HepG2 (cell line): Measurements from ENCODE around the gene SLC39A1. TPM values are rescaled to one million over a fixed set of nuclear protein-coding genes. Genes with fewer than 3 reads are reported as not detected.

Source experiments
- CEBPG ChIP-seq: IDR thresholded peaks from 2 replicates; pipeline ENCODE4 v1.6.1; 2016
- GFI1 ChIP-seq: sonication (generic); formaldehyde crosslinking; IDR thresholded peaks from 2 replicates; pipeline ENCODE4 v1.5.0; 2020; ENCODE audit warnings: missing genetic modification reagents, mild to moderate bottlenecking, borderline replicate concordance
- HNRNPLL ChIP-seq: fragments of 200-400 bp; formaldehyde crosslinking; IDR thresholded peaks from 2 replicates; pipeline ENCODE4 v1.6.1; 2017; ENCODE audit warnings: mild to moderate bottlenecking, low read depth, low read length; ENCODE audit not compliant: poor library complexity, severe bottlenecking
- MAF1 ChIP-seq: sonication (generic); formaldehyde crosslinking; IDR thresholded peaks from 2 replicates; pipeline ENCODE4 v1.5.0; 2020; ENCODE audit warnings: missing genetic modification reagents, borderline replicate concordance
- MYC ChIP-seq: sonication (generic); formaldehyde crosslinking; IDR thresholded peaks from 2 replicates; pipeline ENCODE4 v1.9.0; 2021; ENCODE audit warnings: missing genetic modification reagents, borderline replicate concordance
- NFE2 ChIP-seq: sonication (generic); formaldehyde crosslinking; IDR thresholded peaks from 2 replicates; pipeline ENCODE4 v1.4.0; 2020; ENCODE audit warnings: missing genetic modification reagents
- REXO4 ChIP-seq: sonication (generic); formaldehyde crosslinking; IDR thresholded peaks from 2 replicates; pipeline ENCODE4 v1.8.0; 2022; ENCODE audit warnings: missing genetic modification reagents, mild to moderate bottlenecking, borderline replicate concordance
- SIX1 ChIP-seq: sonication (generic); formaldehyde crosslinking; IDR thresholded peaks from 2 replicates; pipeline ENCODE4 v1.4.0; 2020; ENCODE audit warnings: missing genetic modification reagents, borderline replicate concordance
- SKI ChIP-seq: fragments of 450-650 bp; IDR thresholded peaks from one replicate; pipeline ENCODE4 v1.6.1; 2018; ENCODE audit warnings: mild to moderate bottlenecking; ENCODE audit not compliant: partially characterized antibody
- ZBED4 ChIP-seq: sonication (generic); formaldehyde crosslinking; IDR thresholded peaks from 2 replicates; pipeline ENCODE4 v1.4.0; 2020; ENCODE audit warnings: missing genetic modification reagents, borderline replicate concordance
- ZBTB8A ChIP-seq: sonication (generic); formaldehyde crosslinking; IDR thresholded peaks from 2 replicates; pipeline ENCODE4 v1.4.0; 2020; ENCODE audit warnings: mild to moderate bottlenecking, low read depth, missing genetic modification reagents, borderline replicate concordance
- ZNF160 ChIP-seq: sonication (generic); formaldehyde crosslinking; IDR thresholded peaks from 2 replicates; pipeline ENCODE4 v1.8.0; 2022; ENCODE audit warnings: mild to moderate bottlenecking, inconsistent platforms, missing genetic modification reagents
- ZNF30 ChIP-seq: sonication (generic); formaldehyde crosslinking; IDR thresholded peaks from 2 replicates; pipeline ENCODE4 v1.5.0; 2020; ENCODE audit warnings: mild to moderate bottlenecking, missing genetic modification reagents
- ZNF543 ChIP-seq: sonication (generic); formaldehyde crosslinking; IDR thresholded peaks from 2 replicates; pipeline ENCODE4 v1.4.0; 2020; ENCODE audit warnings: mild to moderate bottlenecking, missing genetic modification reagents
- ZNF557 ChIP-seq: sonication (generic); formaldehyde crosslinking; IDR thresholded peaks from 2 replicates; pipeline ENCODE4 v1.4.0; 2020; ENCODE audit warnings: missing genetic modification reagents
- ZNF614 ChIP-seq: IDR thresholded peaks from 2 replicates; pipeline ENCODE4 v1.6.1; 2018; ENCODE audit warnings: missing biosample characterization, missing genetic modification reagents, inconsistent platforms, borderline replicate concordance
- ZNF660 ChIP-seq: sonication (generic); formaldehyde crosslinking; IDR thresholded peaks from 2 replicates; pipeline ENCODE4 v1.5.1; 2020; ENCODE audit warnings: mild to moderate bottlenecking, low read depth, missing genetic modification reagents, borderline replicate concordance
- polyA plus RNA-seq, 8 experiments: library from polyadenylated mRNA; depleted of rRNA in 3 of 8; stranded (reverse) in 7 of 8; unstranded in 1 of 8; fragments of >200 nt; fragmentation: Illumina TruSeq in 4 of 8; extraction: Trizol in 4 of 8; gene quantifications; 2 replicates each; pipeline versions ENCODE4 v1.2.1 to v1.2.3, GENCODE V29; 2011 to 2016; ENCODE audit warnings: low read depth in 4 of 8, missing spikeins in 1 of 8, mixed read lengths in 1 of 8; ENCODE audit not compliant: insufficient read depth in 1 of 8
- total RNA-seq, 5 experiments: library from RNA; depleted of rRNA; stranded (reverse); fragments of >200 nt; fragmentation: Illumina TruSeq; extraction: Trizol; gene quantifications; 2 replicates each; pipeline ENCODE4 v1.2.3, GENCODE V29; 2016; ENCODE audit warnings: low read depth in 1 of 5
- TF ChIP-seq, protein P1 (sequence below): IDR thresholded peaks from 2 replicates; pipeline ENCODE4 v1.6.1; 2016; ENCODE audit warnings: mild to moderate bottlenecking
- TF ChIP-seq, protein P2 (sequence below): IDR thresholded peaks from 2 replicates; pipeline ENCODE4 v1.4.0; 2020; ENCODE audit warnings: mild to moderate bottlenecking, missing genetic modification reagents

The SLC39A1 gene
- total and polyA plus RNA-seq, 2 of the 13 experiments (the other 11 are each of a cell fraction or from before 2014, with no cell fraction given), result 71.2 to 78.4 TPM

DNA sequence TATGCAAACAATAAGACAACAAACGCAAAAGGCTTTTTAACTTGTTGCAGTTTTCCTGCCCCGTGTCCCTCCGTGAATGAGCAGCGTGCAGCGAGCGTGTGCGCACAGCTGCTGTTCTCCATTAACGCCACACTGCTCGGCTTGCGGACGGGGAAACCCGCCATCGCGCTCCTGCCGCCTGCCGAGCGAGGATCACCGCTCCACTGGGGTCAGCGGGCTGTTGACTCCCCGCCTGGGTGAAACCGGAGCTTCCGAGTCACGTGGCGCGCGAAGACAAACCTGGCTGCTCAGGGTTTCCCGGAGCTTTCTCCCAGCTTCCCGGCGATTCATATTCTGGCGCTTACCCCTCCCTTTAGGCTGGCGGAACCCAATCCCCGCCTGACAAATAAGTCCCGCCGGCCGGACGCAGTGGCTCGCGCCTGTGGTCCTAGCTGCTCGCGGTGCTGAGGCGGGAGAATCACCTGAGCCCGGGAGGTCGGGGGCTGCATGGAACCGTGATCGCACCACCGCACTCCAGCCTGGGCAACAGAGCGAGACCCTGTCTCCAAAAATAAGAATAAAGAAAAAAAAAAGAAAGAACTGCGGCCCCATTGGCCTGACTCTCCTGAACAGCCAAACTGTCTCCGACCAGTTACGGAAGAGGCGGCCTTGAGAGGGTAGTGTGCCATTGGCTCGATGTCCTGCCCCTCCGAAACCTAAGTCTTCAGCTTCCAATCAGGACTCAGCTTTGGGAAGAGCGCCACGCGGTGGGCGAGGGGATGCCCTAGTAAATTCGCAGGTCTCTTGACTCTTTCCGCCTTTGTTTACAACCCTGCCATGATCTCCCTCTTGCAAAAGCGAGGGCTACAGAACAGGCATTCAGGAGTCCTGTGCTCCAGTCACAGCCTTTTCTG, 4.0 kb upstream of the SLC39A1 start, which contains the start of gene CREB3L4 (continued):
- TF ChIP-seq, protein P1, sequence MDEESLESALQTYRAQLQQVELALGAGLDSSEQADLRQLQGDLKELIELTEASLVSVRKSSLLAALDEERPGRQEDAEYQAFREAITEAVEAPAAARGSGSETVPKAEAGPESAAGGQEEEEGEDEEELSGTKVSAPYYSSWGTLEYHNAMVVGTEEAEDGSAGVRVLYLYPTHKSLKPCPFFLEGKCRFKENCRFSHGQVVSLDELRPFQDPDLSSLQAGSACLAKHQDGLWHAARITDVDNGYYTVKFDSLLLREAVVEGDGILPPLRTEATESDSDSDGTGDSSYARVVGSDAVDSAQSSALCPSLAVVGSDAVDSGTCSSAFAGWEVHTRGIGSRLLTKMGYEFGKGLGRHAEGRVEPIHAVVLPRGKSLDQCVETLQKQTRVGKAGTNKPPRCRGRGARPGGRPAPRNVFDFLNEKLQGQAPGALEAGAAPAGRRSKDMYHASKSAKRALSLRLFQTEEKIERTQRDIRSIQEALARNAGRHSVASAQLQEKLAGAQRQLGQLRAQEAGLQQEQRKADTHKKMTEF (CRISPR knock-in tag), result peak; percentile 67
- TF ChIP-seq MYC (CRISPR knock-in tag), result peak; percentile 74
- TF ChIP-seq, protein P2, sequence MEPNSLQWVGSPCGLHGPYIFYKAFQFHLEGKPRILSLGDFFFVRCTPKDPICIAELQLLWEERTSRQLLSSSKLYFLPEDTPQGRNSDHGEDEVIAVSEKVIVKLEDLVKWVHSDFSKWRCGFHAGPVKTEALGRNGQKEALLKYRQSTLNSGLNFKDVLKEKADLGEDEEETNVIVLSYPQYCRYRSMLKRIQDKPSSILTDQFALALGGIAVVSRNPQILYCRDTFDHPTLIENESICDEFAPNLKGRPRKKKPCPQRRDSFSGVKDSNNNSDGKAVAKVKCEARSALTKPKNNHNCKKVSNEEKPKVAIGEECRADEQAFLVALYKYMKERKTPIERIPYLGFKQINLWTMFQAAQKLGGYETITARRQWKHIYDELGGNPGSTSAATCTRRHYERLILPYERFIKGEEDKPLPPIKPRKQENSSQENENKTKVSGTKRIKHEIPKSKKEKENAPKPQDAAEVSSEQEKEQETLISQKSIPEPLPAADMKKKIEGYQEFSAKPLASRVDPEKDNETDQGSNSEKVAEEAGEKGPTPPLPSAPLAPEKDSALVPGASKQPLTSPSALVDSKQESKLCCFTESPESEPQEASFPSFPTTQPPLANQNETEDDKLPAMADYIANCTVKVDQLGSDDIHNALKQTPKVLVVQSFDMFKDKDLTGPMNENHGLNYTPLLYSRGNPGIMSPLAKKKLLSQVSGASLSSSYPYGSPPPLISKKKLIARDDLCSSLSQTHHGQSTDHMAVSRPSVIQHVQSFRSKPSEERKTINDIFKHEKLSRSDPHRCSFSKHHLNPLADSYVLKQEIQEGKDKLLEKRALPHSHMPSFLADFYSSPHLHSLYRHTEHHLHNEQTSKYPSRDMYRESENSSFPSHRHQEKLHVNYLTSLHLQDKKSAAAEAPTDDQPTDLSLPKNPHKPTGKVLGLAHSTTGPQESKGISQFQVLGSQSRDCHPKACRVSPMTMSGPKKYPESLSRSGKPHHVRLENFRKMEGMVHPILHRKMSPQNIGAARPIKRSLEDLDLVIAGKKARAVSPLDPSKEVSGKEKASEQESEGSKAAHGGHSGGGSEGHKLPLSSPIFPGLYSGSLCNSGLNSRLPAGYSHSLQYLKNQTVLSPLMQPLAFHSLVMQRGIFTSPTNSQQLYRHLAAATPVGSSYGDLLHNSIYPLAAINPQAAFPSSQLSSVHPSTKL (CRISPR knock-in tag), result peak; percentile 77
- peak; percentile 82; the same call in 1 of the 2 replicates for TF ChIP-seq ZNF543
- TF ChIP-seq HNRNPLL, result peak; percentile 82
- TF ChIP-seq NFE2 (CRISPR knock-in tag), result no peak
- TF ChIP-seq ZBTB8A (CRISPR knock-in tag), result peak; percentile 51; the same call in 1 of the 2 replicates
- 0 out of 2 replicates have a peak, but pooled peaks have one; percentile 36 for TF ChIP-seq ZNF660 (CRISPR knock-in tag)
- TF ChIP-seq GFI1 (CRISPR knock-in tag), result peak; percentile 55; the same call in 1 of the 2 replicates
- no peak for TF ChIP-seq REXO4
- TF ChIP-seq MAF1 (CRISPR knock-in tag), result no peak
- TF ChIP-seq ZNF30 (CRISPR knock-in tag), result no peak
- peak; percentile 92 for TF ChIP-seq SIX1
- no peak for TF ChIP-seq ZNF557
- TF ChIP-seq ZNF614 (CRISPR knock-in tag), result peak; percentile 30; the same call in 1 of the 2 replicates
- peak; percentile 42 for TF ChIP-seq SKI
- TF ChIP-seq ZBED4 (CRISPR knock-in tag), result no peak
- TF ChIP-seq ZNF160 (CRISPR knock-in tag), result peak; percentile 35; the same call in 1 of the 2 replicates
- TF ChIP-seq CEBPG (CRISPR knock-in tag), result peak; percentile 4; the same call in 1 of the 2 replicates
